PC-9 (cell line): ENCODE measurements around the gene KRT14. TPM values are rescaled to one million over a fixed set of nuclear protein-coding genes. Genes with fewer than 3 reads are reported as not detected.

Experiments
- BruUV-seq: library from RNA; stranded (reverse); fragments of 400-500 nt; replicated peaks from 2 replicates; lab custom pipeline; 2021; lab: Mats Ljungman, UMichigan
- CTCF ChIA-PET: fragments of 300-600 bp; sonication (Branson Sonifier 250); formaldehyde crosslinking; loops from one replicate; lab custom pipeline; 2022; ENCODE audit warnings: antibody characterized with exemption; lab: Charles Lee
- POLR2A ChIA-PET: fragments of 300-600 bp; sonication (Branson Sonifier 250); formaldehyde crosslinking; loops from one replicate; lab custom pipeline; 2022; ENCODE audit warnings: antibody characterized with exemption; ENCODE audit not compliant: unreplicated experiment; lab: Charles Lee
- DNase-seq, 2 experiments: peaks; one replicate each; pipeline versions ENCODE4 v3.0.0 to v3.0.0-alpha.2; 2015 to 2022; ENCODE audit warnings: mixed read lengths in 1 of 2
- H2AFZ ChIP-seq: fragments of 200-600 bp; sonication (generic); 2 replicates; pipeline ENCODE4 v1.8.1; 2017; ENCODE audit warnings: antibody characterized with exemption
- H3F3A ChIP-seq: fragments of 200-600 bp; sonication (generic); 2 replicates; pipeline ENCODE4 v1.8.1; 2017; ENCODE audit warnings: antibody characterized with exemption, mild to moderate bottlenecking, low read depth; ENCODE audit not compliant: insufficient read depth
- H3K27ac ChIP-seq: fragments of 200-600 bp; sonication (generic); 2 replicates; pipeline ENCODE4 v1.6.1; 2016; ENCODE audit warnings: mixed run types
- H3K27me3 ChIP-seq: fragments of 200-600 bp; sonication (generic); 2 replicates; pipeline ENCODE4 v1.6.1; 2016; ENCODE audit warnings: low read depth, mixed run types; ENCODE audit not compliant: insufficient read depth
- H3K36me3 ChIP-seq: fragments of 200-600 bp; sonication (generic); 2 replicates; pipeline ENCODE4 v1.6.1; 2016; ENCODE audit warnings: low read depth, mixed run types
- H3K4me1 ChIP-seq: fragments of 200-600 bp; sonication (generic); replicated peaks from 2 replicates; pipeline ENCODE4 v1.6.1; 2016; ENCODE audit warnings: mixed run types; ENCODE audit not compliant: insufficient read depth
- H3K4me2 ChIP-seq: fragments of 200-600 bp; sonication (generic); 2 replicates; pipeline ENCODE4 v1.6.1; 2017; ENCODE audit warnings: mixed run types
- H3K4me3 ChIP-seq: fragments of 200-600 bp; sonication (generic); 2 replicates; pipeline ENCODE4 v1.6.1; 2016; ENCODE audit warnings: mixed run types
- H3K79me2 ChIP-seq: fragments of 200-600 bp; sonication (generic); 2 replicates; pipeline ENCODE4 v1.6.1; 2017; ENCODE audit warnings: low read depth, mixed run types
- H3K9me2 ChIP-seq: fragments of 200-600 bp; sonication (generic); 2 replicates; pipeline ENCODE4 v1.8.1; 2017; ENCODE audit warnings: mild to moderate bottlenecking; ENCODE audit not compliant: insufficient read depth
- H3K9me3 ChIP-seq: fragments of 200-600 bp; sonication (generic); 2 replicates; pipeline ENCODE4 v1.8.1; 2016; ENCODE audit warnings: low read depth; ENCODE audit not compliant: insufficient read depth
- H4K20me1 ChIP-seq: fragments of 200-600 bp; sonication (generic); 2 replicates; pipeline ENCODE4 v1.8.1; 2017; ENCODE audit not compliant: insufficient read depth
- CTCF ChIP-seq: fragments of 200-600 bp; sonication (generic); conservative IDR thresholded peaks from 2 replicates; pipeline ENCODE4 v1.6.1; 2017; ENCODE audit warnings: mixed run types, antibody characterized with exemption, mild to moderate bottlenecking, moderate library complexity
- EZH2 ChIP-seq: fragments of 200-600 bp; sonication (generic); IDR thresholded peaks from 2 replicates; pipeline ENCODE4 v1.8.0; 2017; ENCODE audit warnings: antibody characterized with exemption, low read depth
- intact Hi-C: fragments of 100-400 bp; cut with micrococcal nuclease; formaldehyde crosslinking; loops from one replicate; pipeline ENCODE4 v1.10.0; 2022; ENCODE audit not compliant: unreplicated experiment
- total RNA-seq: library from RNA; stranded (reverse); gene quantifications from 2 replicates; pipeline ENCODE4 v1.2.3, GENCODE V29; 2021

Gene KRT14
- total RNA-seq, 1 experiment from 2014 or later = 2.2 TPM

GRCh38 chr17:41559548-41559947, 27.1 kb downstream of the KRT14 start:
- no peaks in the 10 kb centered on the region for H3K27me3 ChIP-seq
- intact Hi-C loops = no loop called here
- no peaks in the 10 kb centered on the region for H3K79me2 ChIP-seq
- H3K27ac ChIP-seq = peak overlapping the region; percentile 21; the same call in 1 of the 2 replicates
- H2AFZ ChIP-seq = no peak overlapping the region
- H3K9me2 ChIP-seq = no peaks in the 10 kb centered on the region
- peak in 1 of 2 experiments; percentile 60 for DNase-seq
- H3K36me3 ChIP-seq = no peaks in the 10 kb centered on the region
- H3K9me3 ChIP-seq = no peaks in the 10 kb centered on the region
- peaks cover 27% of the 10 kb centered on the region for H3K4me1 ChIP-seq
- H4K20me1 ChIP-seq = no peaks in the 10 kb centered on the region
- ChIA-PET CTCF (interaction anchor here (0.9 kb wide), 1 partner anchor 9 kb away, joined by 7 read pairs; no protein-coding TSS in a partner anchor), POLR2A (interaction anchor here (0.6 to 0.7 kb wide), 2 partner anchors 21 to 102 kb away, joined by 3 read pairs; no protein-coding TSS in a partner anchor)
- H3K4me2 ChIP-seq = 0 out of 2 replicates have a peak overlapping the region, but pooled peaks have one; percentile 36
- peaks cover 21% of the 10 kb centered on the region for H3F3A ChIP-seq
- no peak for TF ChIP-seq EZH2
- no peak for TF ChIP-seq CTCF
- BruUV-seq = no TSS peak
- H3K4me3 ChIP-seq = no peak overlapping the region

- Histone ChIP-seq H2AFZ (no peak overlapping the region), H3K4me1 (peaks cover 39% of the 10 kb centered on the region), H3F3A (peaks cover 24% of the 10 kb centered on the region), H3K4me2 (no peak overlapping the region), H3K36me3 (no peaks in the 10 kb centered on the region), H3K4me3 (no peak overlapping the region), H3K9me3 (no peaks in the 10 kb centered on the region), H3K27me3 (no peaks in the 10 kb centered on the region), H3K79me2 (no peaks in the 10 kb centered on the region), H3K27ac (no peak overlapping the region), H4K20me1 (no peaks in the 10 kb centered on the region), H3K9me2 (no peaks in the 10 kb centered on the region)
- POLR2A ChIA-PET = interaction anchor here (0.5 to 0.6 kb wide), 2 partner anchors 35 to 720 kb away, joined by 3 to 7 read pairs; no protein-coding TSS in a partner anchor
- CTCF ChIA-PET = no interaction called here
- intact Hi-C loops = no loop called here
- BruUV-seq = no TSS peak
- DNase-seq = no peak
- TF ChIP-seq EZH2 = no peak
- TF ChIP-seq CTCF = no peak
Observed at GRCh38 chr17:41556931-41557330, 29.8 kb downstream of the KRT14 start.

- Histone ChIP-seq H3K4me3 (no peak overlapping the region), H3K27me3 (no peaks in the 10 kb centered on the region), H3K27ac (no peak overlapping the region), H3K4me1 (peaks cover 45% of the 10 kb centered on the region), H3K9me2 (no peaks in the 10 kb centered on the region), H3K4me2 (no peak overlapping the region), H4K20me1 (no peaks in the 10 kb centered on the region), H2AFZ (no peak overlapping the region), H3K79me2 (no peaks in the 10 kb centered on the region), H3K36me3 (no peaks in the 10 kb centered on the region), H3F3A (peaks cover 25% of the 10 kb centered on the region), H3K9me3 (no peaks in the 10 kb centered on the region)
- ChIA-PET CTCF (no interaction called here), POLR2A (interaction anchor here (0.6 kb wide), 1 partner anchor 721 kb away, joined by 7 read pairs; no protein-coding TSS in a partner anchor)
- intact Hi-C loops = no loop called here
- DNase-seq = no peak
- no TSS peak for BruUV-seq
- TF ChIP-seq EZH2 (no peak), CTCF (no peak)
Observed at GRCh38 chr17:41556306-41556705, 30.4 kb downstream of the KRT14 start.
